ENCODE data around the gene SRC. TPM values are rescaled to one million over a fixed set of nuclear protein-coding genes. Genes with fewer than 3 reads are reported as not detected.

The SRC gene
- polyA plus RNA-seq, 1 donor, result 165 TPM

DNA sequence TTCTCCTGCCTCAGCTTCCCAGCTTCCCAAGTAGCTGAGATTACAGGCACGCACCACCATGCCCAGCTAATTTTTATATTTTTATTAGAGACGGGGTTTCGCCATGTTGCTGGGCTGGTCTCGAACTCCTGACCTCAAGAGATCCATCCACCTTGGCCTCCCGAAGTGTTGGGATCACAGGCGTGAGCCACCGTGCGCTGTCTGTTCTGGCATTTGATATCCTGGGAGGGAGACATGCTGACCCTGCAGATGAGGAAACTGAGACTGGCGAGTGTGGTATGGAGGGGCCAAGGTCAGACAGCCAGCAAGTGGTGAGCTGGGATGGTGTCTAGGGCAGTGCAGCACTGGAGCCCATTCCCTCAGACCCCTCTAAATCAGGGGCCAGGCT is 44.6 kb downstream of the SRC start:
- no peaks in the 10 kb centered on the region for H3K27me3 ChIP-seq (ENCODE audit: control insufficient read depth, insufficient read depth, low read length)
- H3K36me3 ChIP-seq (ENCODE audit: control insufficient read depth, insufficient read depth, low read length), result peaks cover 88% of the 10 kb centered on the region
- no peak for DNase-seq
- peaks cover 7% of the 10 kb centered on the region for H3K4me1 ChIP-seq (ENCODE audit: control insufficient read depth, insufficient read depth, low read length)
- no peak overlapping the region for H3K27ac ChIP-seq (ENCODE audit: low read length)
- H3K9me3 ChIP-seq (ENCODE audit: control insufficient read depth, low read depth, low read length), result no peaks in the 10 kb centered on the region
- WGBS (ENCODE audit: insufficient coverage, low lambda C conversion rate), result 93% methylated on average over 3 of the region's 9 CpGs
- H3K4me3 ChIP-seq (ENCODE audit: low read length), result no peak overlapping the region

DNA sequence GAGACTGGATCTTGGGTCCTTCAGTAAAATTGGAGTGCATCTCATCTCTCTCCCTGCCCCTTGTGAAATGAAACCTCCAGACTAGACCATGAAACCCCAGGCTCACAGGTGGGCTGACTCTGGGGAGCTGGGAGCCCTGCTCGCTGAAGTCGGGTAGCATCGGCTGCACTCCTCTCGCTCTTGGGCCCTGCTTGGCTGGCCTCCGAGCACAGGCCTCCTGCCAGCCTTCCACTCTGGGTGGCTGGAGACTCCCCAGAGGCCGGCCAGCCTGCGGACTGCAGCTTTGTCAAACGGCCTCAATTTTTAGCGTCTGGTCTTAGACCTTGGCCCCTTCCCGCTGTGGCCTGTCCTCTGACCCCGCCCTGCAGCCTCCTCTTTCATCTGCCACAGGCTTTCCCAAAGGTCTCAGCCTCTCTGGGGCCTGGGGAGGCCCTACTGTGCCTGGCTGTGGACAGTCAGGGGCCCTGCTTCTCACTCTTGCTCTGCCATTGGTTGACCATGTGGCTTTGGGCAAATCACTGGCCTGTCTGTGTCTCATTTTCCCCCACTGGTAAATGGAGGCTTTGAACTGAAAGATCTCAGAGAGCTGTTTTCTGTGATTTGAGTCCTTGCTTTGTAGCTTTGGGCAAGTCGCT is 45.1 kb downstream of the SRC start:
- no CpG with 5 or more reads among the region's 12 CpGs for WGBS (ENCODE audit: insufficient coverage, low lambda C conversion rate)
- H3K27me3 ChIP-seq (ENCODE audit: control insufficient read depth, insufficient read depth, low read length), result no peaks in the 10 kb centered on the region
- H3K9me3 ChIP-seq (ENCODE audit: control insufficient read depth, low read depth, low read length), result no peaks in the 10 kb centered on the region
- H3K36me3 ChIP-seq (ENCODE audit: control insufficient read depth, insufficient read depth, low read length), result peaks cover 88% of the 10 kb centered on the region
- no peak overlapping the region for H3K4me3 ChIP-seq (ENCODE audit: low read length)
- peaks cover 13% of the 10 kb centered on the region for H3K4me1 ChIP-seq (ENCODE audit: control insufficient read depth, insufficient read depth, low read length)
- DNase-seq, result no peak
- no peak overlapping the region for H3K27ac ChIP-seq (ENCODE audit: low read length)

DNA sequence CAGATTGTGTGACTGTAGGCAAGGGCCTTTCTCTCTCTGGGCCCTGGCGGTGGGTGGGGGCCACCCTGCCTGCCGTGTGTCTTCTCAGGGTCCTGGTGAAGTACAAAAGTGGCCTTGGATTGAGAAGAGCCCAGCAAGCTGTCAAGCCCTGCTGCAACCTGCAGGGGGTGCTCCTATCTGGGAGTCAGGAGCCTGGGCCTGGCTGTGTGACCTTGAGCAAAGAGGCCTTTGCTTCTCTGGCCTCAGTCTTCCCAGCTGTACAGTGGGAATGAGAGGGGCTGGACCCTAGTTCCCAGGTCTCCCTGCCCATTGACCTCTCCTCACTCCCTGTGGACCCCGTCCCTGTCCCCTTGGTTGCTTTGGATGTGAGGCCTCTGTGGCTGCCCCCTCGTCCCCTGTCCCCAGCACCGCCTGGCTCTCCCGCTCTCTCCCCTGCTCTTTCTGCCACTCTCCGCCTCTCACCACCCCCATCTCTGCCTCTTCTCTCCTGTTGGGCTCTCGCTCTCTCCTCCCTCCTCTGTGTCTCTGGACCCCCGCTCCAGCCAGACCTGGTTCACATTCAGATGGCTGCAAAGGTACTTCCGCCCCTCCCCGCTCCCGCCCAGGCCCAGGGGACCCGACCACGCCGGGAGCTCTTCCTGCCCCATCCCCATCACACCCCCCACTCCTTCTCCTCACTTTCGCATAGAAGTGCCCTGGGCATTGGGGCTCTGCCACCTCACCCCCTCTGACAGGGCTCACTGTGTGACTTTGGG is 46.7 kb downstream of the SRC start:
- peaks cover 87% of the 10 kb centered on the region for H3K36me3 ChIP-seq (ENCODE audit: control insufficient read depth, insufficient read depth, low read length)
- H3K27me3 ChIP-seq (ENCODE audit: control insufficient read depth, insufficient read depth, low read length), result no peaks in the 10 kb centered on the region
- H3K9me3 ChIP-seq (ENCODE audit: control insufficient read depth, low read depth, low read length), result no peaks in the 10 kb centered on the region
- 80% methylated on average over 4 of the region's 16 CpGs for WGBS (ENCODE audit: insufficient coverage, low lambda C conversion rate)
- H3K27ac ChIP-seq (ENCODE audit: low read length), result no peak overlapping the region
- no peak for DNase-seq
- H3K4me3 ChIP-seq (ENCODE audit: low read length), result no peak overlapping the region
- peaks cover 13% of the 10 kb centered on the region for H3K4me1 ChIP-seq (ENCODE audit: control insufficient read depth, insufficient read depth, low read length)

DNA sequence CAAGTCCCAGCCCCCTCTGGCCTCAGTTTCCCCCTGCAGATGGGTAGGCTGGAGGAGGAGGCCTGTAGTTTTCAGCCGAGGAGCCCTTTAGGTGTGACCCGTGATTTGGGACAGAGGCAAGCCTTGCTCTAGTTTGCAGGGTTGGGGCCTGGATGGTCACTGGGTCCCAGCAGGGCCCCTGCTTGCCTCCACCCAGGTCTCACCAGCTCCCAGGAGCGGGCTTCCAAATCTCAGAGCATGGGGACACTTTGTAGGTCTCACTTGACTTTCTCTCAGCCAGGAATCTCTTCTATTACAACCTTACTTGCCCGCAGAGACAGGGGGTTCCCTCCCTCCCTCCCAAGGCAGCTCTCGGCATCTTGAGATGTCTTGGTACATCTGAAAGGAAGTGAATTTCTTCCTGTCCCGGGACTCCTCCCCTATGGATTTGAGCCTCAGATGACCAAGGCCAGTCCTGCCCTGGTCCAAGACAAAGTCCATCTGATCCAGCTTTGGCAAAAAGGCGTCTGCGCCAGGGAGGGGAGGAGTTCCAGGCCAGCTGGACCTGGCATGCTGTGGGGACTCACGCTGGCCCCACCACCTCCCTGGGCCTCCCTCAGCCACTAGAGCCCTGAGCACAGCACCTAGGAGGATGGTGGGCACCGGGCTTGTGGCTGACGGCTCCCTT is 47.4 kb downstream of the SRC start:
- no CpG with 5 or more reads among the region's 11 CpGs for WGBS (ENCODE audit: insufficient coverage, low lambda C conversion rate)
- H3K4me1 ChIP-seq (ENCODE audit: control insufficient read depth, insufficient read depth, low read length), result peaks cover 15% of the 10 kb centered on the region
- no peaks in the 10 kb centered on the region for H3K9me3 ChIP-seq (ENCODE audit: control insufficient read depth, low read depth, low read length)
- H3K27me3 ChIP-seq (ENCODE audit: control insufficient read depth, insufficient read depth, low read length), result no peaks in the 10 kb centered on the region
- DNase-seq, result no peak
- no peak overlapping the region for H3K4me3 ChIP-seq (ENCODE audit: low read length)
- no peak overlapping the region for H3K27ac ChIP-seq (ENCODE audit: low read length)
- peaks cover 90% of the 10 kb centered on the region for H3K36me3 ChIP-seq (ENCODE audit: control insufficient read depth, insufficient read depth, low read length)

DNA sequence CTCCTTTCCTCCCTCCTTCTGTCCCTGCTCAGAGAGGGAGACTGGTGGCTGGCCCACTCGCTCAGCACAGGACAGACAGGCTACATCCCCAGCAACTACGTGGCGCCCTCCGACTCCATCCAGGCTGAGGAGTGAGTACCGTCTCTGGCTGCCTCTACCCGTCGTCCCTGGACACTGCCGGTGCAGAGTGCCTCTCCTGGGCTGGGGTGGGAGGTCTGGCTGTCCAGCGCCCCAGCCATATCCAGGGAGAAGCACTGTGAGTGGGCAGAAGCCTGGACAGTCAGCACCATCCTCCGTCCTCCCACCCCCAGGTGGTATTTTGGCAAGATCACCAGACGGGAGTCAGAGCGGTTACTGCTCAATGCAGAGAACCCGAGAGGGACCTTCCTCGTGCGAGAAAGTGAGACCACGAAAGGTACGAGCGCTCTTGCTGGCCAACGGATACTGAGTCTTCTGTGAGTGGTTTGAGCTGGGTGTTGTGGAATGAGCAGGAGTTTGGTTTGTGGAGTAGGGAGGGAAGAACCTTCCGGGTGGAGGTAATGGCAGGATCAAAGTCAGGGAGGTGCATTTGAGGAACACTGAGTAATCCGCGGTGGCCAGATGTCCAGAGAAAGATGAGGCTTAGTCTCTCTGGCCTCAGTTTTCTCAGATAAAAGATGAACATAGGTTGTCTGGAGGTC is 48.1 kb downstream of the SRC start:
- DNase-seq, result no peak
- no CpG with 5 or more reads among the region's 22 CpGs for whole genome bisulfite sequencing (ENCODE audit: insufficient coverage, low lambda C conversion rate)
- no peaks in the 10 kb centered on the region for H3K27me3 ChIP-seq (ENCODE audit: control insufficient read depth, insufficient read depth, low read length)
- peaks cover 93% of the 10 kb centered on the region for H3K36me3 ChIP-seq (ENCODE audit: control insufficient read depth, insufficient read depth, low read length)
- H3K4me3 ChIP-seq (ENCODE audit: low read length), result no peak overlapping the region
- no peak overlapping the region for H3K27ac ChIP-seq (ENCODE audit: low read length)
- peaks cover 18% of the 10 kb centered on the region for H3K4me1 ChIP-seq (ENCODE audit: control insufficient read depth, insufficient read depth, low read length)
- H3K9me3 ChIP-seq (ENCODE audit: control insufficient read depth, low read depth, low read length), result no peaks in the 10 kb centered on the region

DNA sequence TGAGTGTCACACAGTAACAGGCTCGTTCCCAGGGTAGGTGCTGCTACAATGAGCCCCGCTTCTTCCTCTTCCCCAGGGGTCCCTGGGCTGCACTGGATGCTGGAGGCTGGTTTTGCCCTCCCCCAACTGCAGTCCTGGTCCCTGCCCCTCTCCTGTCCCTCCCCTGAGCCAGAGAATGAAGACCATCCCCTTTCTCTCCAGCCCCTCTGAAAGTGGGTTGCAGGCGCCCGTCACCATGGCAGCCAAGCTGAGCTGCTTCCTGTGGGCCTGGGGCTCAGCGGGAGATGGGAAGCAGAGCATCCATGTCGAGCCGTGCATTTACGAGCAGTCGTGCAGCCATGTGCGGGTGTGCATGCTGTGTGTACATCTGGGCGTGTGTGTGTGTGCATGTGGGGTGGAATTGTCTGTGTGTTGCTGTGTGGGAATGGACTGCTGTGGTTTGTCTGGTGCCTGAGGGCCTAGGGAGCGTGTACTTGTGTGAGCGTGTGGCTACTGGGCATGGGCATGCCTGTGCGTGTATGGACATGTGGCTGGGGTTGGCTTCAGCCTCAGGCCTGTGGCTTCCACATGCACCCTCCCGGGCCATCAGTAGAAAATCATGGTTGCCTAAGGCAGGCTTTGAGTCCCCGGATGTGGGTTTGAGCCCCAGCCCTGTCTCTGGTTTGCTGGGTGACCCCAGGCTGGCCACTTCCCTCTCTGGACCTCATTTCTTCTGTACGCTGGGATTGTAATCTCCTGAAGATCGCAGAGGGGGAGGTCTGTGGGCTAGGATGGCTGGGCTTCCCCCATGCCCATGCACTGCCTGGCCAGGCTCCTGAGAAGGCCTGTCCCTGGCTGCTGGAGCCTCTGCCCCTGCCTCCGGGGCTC is 48.8 kb downstream of the SRC start:
- Histone ChIP-seq H3K4me1 (ENCODE audit: control insufficient read depth, insufficient read depth, low read length) (peaks cover 19% of the 10 kb centered on the region), H3K27ac (ENCODE audit: low read length) (no peak overlapping the region), H3K9me3 (ENCODE audit: control insufficient read depth, low read depth, low read length) (no peaks in the 10 kb centered on the region), H3K4me3 (ENCODE audit: low read length) (no peak overlapping the region), H3K36me3 (ENCODE audit: control insufficient read depth, insufficient read depth, low read length) (peaks cover 89% of the 10 kb centered on the region), H3K27me3 (ENCODE audit: control insufficient read depth, insufficient read depth, low read length) (no peaks in the 10 kb centered on the region)
- DNase-seq, result no peak
- no CpG with 5 or more reads among the region's 19 CpGs for WGBS (ENCODE audit: insufficient coverage, low lambda C conversion rate)

DNA sequence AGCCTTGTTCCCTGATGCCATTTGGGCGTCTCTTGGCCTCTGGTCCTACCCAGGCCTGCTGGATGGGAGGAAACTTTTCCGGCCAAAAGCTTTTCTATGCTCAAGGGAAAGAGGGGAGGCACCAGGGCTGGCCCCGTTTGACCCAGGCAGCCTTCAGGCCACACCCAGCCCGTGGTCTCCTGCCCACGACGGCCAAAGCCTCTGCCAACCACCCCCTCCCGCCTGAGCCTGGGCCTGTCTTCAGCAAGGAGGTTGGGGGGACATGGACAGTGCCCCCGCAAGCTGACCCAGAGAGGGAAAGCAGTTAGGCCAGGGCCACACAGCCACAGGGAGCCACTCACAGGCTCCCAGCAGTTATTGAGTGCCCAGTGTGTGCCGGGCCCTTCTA is 49.5 kb downstream of the SRC start:
- Histone ChIP-seq H3K27me3 (ENCODE audit: control insufficient read depth, insufficient read depth, low read length) (no peaks in the 10 kb centered on the region), H3K36me3 (ENCODE audit: control insufficient read depth, insufficient read depth, low read length) (peaks cover 92% of the 10 kb centered on the region), H3K4me3 (ENCODE audit: low read length) (no peak overlapping the region), H3K4me1 (ENCODE audit: control insufficient read depth, insufficient read depth, low read length) (peaks cover 19% of the 10 kb centered on the region), H3K9me3 (ENCODE audit: control insufficient read depth, low read depth, low read length) (no peaks in the 10 kb centered on the region), H3K27ac (ENCODE audit: low read length) (no peak overlapping the region)
- no CpG with 5 or more reads among the region's 9 CpGs for WGBS (ENCODE audit: insufficient coverage, low lambda C conversion rate)
- no peak for DNase-seq

DNA sequence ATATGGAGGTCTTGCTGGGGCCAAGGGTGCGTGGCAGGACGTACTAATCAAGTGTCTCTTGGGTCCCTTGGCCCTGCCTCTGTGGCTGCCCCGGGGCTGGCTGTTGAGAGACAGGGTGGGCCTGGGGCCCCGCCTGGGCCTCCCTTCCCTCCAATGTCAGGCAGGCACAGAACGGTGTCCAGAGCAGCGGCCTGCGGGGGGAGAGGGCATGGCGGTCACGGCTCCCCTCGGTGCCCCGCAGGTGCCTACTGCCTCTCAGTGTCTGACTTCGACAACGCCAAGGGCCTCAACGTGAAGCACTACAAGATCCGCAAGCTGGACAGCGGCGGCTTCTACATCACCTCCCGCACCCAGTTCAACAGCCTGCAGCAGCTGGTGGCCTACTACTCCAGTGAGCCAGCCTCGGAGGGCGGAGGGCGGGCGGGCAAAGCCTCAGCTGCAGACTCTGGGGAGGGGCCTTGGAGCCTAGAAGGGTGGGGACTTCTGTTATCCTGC is 50.0 kb downstream of the SRC start:
- H3K36me3 ChIP-seq (ENCODE audit: control insufficient read depth, insufficient read depth, low read length), result peaks cover 90% of the 10 kb centered on the region
- DNase-seq, result peak in 1 of 2 donors; percentile 49
- no peaks in the 10 kb centered on the region for H3K27me3 ChIP-seq (ENCODE audit: control insufficient read depth, insufficient read depth, low read length)
- H3K27ac ChIP-seq (ENCODE audit: low read length), result peak overlapping the region; percentile 33
- no peak overlapping the region for H3K4me3 ChIP-seq (ENCODE audit: low read length)
- WGBS (ENCODE audit: insufficient coverage, low lambda C conversion rate), result no CpG with 5 or more reads among the region's 22 CpGs
- no peaks in the 10 kb centered on the region for H3K9me3 ChIP-seq (ENCODE audit: control insufficient read depth, low read depth, low read length)
- peaks cover 19% of the 10 kb centered on the region for H3K4me1 ChIP-seq (ENCODE audit: control insufficient read depth, insufficient read depth, low read length)

DNA sequence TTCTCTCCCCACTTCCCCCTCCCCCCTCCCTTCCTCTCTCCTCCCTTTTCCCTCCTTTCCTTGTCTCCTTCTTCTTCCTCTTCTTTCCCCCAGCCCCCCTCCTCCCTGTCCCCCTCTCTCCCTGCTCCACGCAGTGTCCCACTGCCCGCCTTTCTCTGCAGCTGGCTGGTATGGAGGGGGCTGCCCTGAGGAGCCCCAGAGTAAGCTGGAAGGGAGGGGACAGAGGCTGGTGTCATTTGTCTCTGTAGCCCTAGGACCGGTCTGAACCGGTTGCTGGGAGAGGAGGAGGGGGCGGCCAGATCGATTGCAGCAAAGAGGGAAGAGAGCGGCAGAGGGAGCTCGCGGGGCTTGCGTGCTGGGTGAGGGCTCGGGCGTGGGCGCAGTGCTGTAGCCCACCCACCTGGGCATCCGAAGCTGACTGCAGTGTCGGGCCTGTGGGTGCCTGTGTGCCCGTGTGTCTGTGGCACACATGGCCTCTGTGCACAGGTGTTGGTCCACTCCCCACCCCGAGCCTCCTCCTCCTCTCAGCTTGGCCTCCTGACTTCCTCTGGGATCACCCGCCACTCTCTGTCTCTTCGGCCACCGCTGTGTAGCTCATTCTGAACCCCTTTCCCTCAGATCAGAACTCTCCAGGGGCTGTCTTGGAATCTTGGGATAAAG is 50.6 kb downstream of the SRC start:
- H3K27ac ChIP-seq (ENCODE audit: low read length), result no peak overlapping the region

More for the DNA sequence above, 50.6 kb downstream of the SRC start:
- peaks cover 19% of the 10 kb centered on the region for H3K4me1 ChIP-seq (ENCODE audit: control insufficient read depth, insufficient read depth, low read length)
- H3K9me3 ChIP-seq (ENCODE audit: control insufficient read depth, low read depth, low read length), result no peaks in the 10 kb centered on the region
- no peaks in the 10 kb centered on the region for H3K27me3 ChIP-seq (ENCODE audit: control insufficient read depth, insufficient read depth, low read length)
- no CpG with 5 or more reads among the region's 20 CpGs for WGBS (ENCODE audit: insufficient coverage, low lambda C conversion rate)
- no peak overlapping the region for H3K4me3 ChIP-seq (ENCODE audit: low read length)
- DNase-seq, result peak in 1 of 2 donors; percentile 54
- peaks cover 91% of the 10 kb centered on the region for H3K36me3 ChIP-seq (ENCODE audit: control insufficient read depth, insufficient read depth, low read length)

Data from large intestine (tissue), 3 donors.